ENCODE measurements around the gene NADK2.

DNA sequence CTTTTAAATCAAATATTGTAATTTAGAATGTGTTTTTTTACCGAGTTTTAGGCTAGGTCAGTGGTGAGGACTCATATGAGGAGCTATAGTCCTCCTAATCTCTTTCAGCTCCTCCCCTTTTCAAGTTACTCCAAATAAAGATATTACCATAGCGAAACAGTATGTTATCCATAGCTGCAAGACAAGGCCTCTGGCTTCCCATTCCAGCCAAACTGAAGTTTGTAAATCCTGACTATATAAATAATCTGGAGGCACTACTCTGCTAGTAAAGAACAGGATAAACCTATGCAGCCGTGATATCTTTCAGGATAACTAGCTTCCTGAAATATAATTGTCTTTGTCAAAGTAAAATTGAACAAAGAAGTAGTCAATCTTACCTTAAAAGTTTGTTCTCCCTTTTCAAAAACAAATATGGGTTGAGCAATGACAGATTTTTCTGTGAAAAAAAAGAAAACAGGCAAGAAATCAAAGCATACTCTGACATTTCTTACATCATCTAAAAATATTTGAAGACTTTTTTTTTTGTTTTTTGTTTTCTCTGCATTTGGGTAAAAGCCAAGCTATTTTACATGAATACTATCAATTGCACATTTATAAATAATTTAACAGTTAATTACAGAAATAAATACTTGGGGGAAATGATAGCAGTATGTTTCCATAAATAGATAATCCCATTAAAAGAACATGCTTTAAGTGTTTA, 29.3 kb upstream of the NADK2 start:
- TF ChIP-seq, protein P1, sequence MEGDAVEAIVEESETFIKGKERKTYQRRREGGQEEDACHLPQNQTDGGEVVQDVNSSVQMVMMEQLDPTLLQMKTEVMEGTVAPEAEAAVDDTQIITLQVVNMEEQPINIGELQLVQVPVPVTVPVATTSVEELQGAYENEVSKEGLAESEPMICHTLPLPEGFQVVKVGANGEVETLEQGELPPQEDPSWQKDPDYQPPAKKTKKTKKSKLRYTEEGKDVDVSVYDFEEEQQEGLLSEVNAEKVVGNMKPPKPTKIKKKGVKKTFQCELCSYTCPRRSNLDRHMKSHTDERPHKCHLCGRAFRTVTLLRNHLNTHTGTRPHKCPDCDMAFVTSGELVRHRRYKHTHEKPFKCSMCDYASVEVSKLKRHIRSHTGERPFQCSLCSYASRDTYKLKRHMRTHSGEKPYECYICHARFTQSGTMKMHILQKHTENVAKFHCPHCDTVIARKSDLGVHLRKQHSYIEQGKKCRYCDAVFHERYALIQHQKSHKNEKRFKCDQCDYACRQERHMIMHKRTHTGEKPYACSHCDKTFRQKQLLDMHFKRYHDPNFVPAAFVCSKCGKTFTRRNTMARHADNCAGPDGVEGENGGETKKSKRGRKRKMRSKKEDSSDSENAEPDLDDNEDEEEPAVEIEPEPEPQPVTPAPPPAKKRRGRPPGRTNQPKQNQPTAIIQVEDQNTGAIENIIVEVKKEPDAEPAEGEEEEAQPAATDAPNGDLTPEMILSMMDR (IDR thresholded peaks at IDR 0.05), result no peak
- TF ChIP-seq POLR2A (IDR thresholded peaks at IDR 0.05), result no peak
